HFFc6 (cell line): ENCODE data around the gene TRABD2A. TPM values are rescaled to one million over a fixed set of nuclear protein-coding genes. Genes with fewer than 3 reads are reported as not detected.

Experiments
- DNase-seq: peaks from one replicate; pipeline ENCODE4 v3.0.0-alpha.2; 2018
- H3K27ac Mint-ChIP-seq: 2 replicates; pipeline ENCODE4 v1.8.0; 2020; ENCODE audit warnings: mild to moderate bottlenecking, mixed read lengths
- H3K27me3 Mint-ChIP-seq: 2 replicates; pipeline ENCODE4 v1.8.0; 2021; ENCODE audit warnings: mild to moderate bottlenecking, moderate library complexity, mixed read lengths; ENCODE audit not compliant: insufficient read depth
- H3K36me3 Mint-ChIP-seq: 2 replicates; pipeline ENCODE4 v1.8.0; 2021; ENCODE audit warnings: low read depth, mixed read lengths
- H3K4me1 Mint-ChIP-seq: 2 replicates; pipeline ENCODE4 v1.8.0; 2020; ENCODE audit warnings: low read depth, mixed read lengths
- H3K4me3 Mint-ChIP-seq: 2 replicates; pipeline ENCODE4 v1.8.0; 2020; ENCODE audit warnings: mild to moderate bottlenecking, moderate library complexity, mixed read lengths
- H3K9me3 Mint-ChIP-seq: 2 replicates; pipeline ENCODE4 v1.8.0; 2020; ENCODE audit warnings: mild to moderate bottlenecking, mixed read lengths
- CTCF ChIP-seq: fragments of 200-600 bp; sonication (generic); IDR thresholded peaks from 2 replicates; pipeline ENCODE4 v1.5.0; 2021; ENCODE audit warnings: antibody characterized with exemption, mild to moderate bottlenecking
- total RNA-seq, 6 experiments: library from RNA; stranded (reverse); fragmentation: NEBNext Ultra II Directional; extraction: Animal tissue kit (Norgen Biotek cat#: 25700); gene quantifications; 2 replicates in 1 of 6; 3 replicates in 5 of 6; pipeline ENCODE4 v1.2.3, GENCODE V29; 2021

The TRABD2A gene
- total RNA-seq, 6 experiments from 2014 or later = 13.5 to 46.2 (median 41.9) TPM

GRCh38 chr2:84858937-84859336 lies 21.9 kb downstream of the TRABD2A start:
- Mint-ChIP-seq H3K27ac (no peak overlapping the region), H3K4me3 (no peak overlapping the region), H3K27me3 (peaks cover 2% of the 10 kb centered on the region; the same call in 1 of the 2 replicates), H3K36me3 (no peaks in the 10 kb centered on the region), H3K9me3 (no peaks in the 10 kb centered on the region), H3K4me1 (peaks cover 7% of the 10 kb centered on the region; the same call in 1 of the 2 replicates)
- TF ChIP-seq CTCF = no peak
- no peak for DNase-seq

- no peak overlapping the region for H3K27ac Mint-ChIP-seq
- no peak for DNase-seq
- TF ChIP-seq CTCF = peak; percentile 68
- H3K27me3 Mint-ChIP-seq = peaks cover 2% of the 10 kb centered on the region; the same call in 1 of the 2 replicates
- no peak overlapping the region for H3K4me3 Mint-ChIP-seq
- 0 out of 2 replicates have a peak, but pooled peaks cover 3% of the 10 kb centered on the region for H3K36me3 Mint-ChIP-seq
- H3K4me1 Mint-ChIP-seq = peaks cover 7% of the 10 kb centered on the region; the same call in 1 of the 2 replicates
- H3K9me3 Mint-ChIP-seq = no peaks in the 10 kb centered on the region
Measured at GRCh38 chr2:84858123-84858522, 22.8 kb downstream of the TRABD2A start.

- TF ChIP-seq CTCF = no peak
- Mint-ChIP-seq H3K4me1 (peaks cover 7% of the 10 kb centered on the region; the same call in 1 of the 2 replicates), H3K27me3 (0 out of 2 replicates have a peak, but pooled peaks cover 2% of the 10 kb centered on the region), H3K4me3 (no peak overlapping the region), H3K27ac (no peak overlapping the region), H3K9me3 (no peaks in the 10 kb centered on the region), H3K36me3 (0 out of 2 replicates have a peak, but pooled peaks cover 6% of the 10 kb centered on the region)
- no peak for DNase-seq
Measured at GRCh38 chr2:84857566-84857965, 23.3 kb downstream of the TRABD2A start.

- DNase-seq = no peak
- TF ChIP-seq CTCF = no peak
- Mint-ChIP-seq H3K27ac (no peak overlapping the region), H3K27me3 (0 out of 2 replicates have a peak, but pooled peaks cover 2% of the 10 kb centered on the region), H3K9me3 (no peaks in the 10 kb centered on the region), H3K36me3 (peaks cover 6% of the 10 kb centered on the region; the same call in 1 of the 2 replicates), H3K4me3 (no peak overlapping the region), H3K4me1 (peaks cover 7% of the 10 kb centered on the region; the same call in 1 of the 2 replicates)
Measured at GRCh38 chr2:84856787-84857186, 24.1 kb downstream of the TRABD2A start.

- DNase-seq = no peak
- H3K4me1 Mint-ChIP-seq = peaks cover 7% of the 10 kb centered on the region; the same call in 1 of the 2 replicates
- H3K27me3 Mint-ChIP-seq = 0 out of 2 replicates have a peak, but pooled peaks cover 2% of the 10 kb centered on the region
- no peak overlapping the region for H3K27ac Mint-ChIP-seq
- H3K4me3 Mint-ChIP-seq = no peak overlapping the region
- no peaks in the 10 kb centered on the region for H3K9me3 Mint-ChIP-seq
- no peak for TF ChIP-seq CTCF
- peaks cover 6% of the 10 kb centered on the region; the same call in 1 of the 2 replicates for H3K36me3 Mint-ChIP-seq
Measured at GRCh38 chr2:84855731-84856130, 25.2 kb downstream of the TRABD2A start.
